Fibroblast of the aortic adventitia (primary cell): ENCODE measurements around the gene TESK1. TPM values are rescaled to one million over a fixed set of nuclear protein-coding genes. Genes with fewer than 3 reads are reported as not detected.
A peak's percentile ranks its signal among the peaks of the same experiment; 100 is the strongest.

Source experiments
- DNase-seq: peaks from one replicate; pipeline ENCODE4 v3.0.0-alpha.2; 2010; ENCODE audit warnings: low read depth
- H3K4me3 ChIP-seq: 2 replicates; pipeline ENCODE4 v1.5.1; 2011; ENCODE audit warnings: low read depth, mild to moderate bottlenecking, control low read depth, low read length, moderate library complexity
- total RNA-seq: library from RNA; depleted of rRNA; stranded (reverse); fragments of >200 nt; gene quantifications from 2 replicates; pipeline ENCODE4 v1.2.3, GENCODE V29; 2012; ENCODE audit warnings: low replicate concordance
- TF ChIP-seq, protein P1 (sequence below): IDR thresholded peaks from 2 replicates; pipeline ENCODE4 v1.5.1; 2011; ENCODE audit warnings: mild to moderate bottlenecking, low read length, control low read depth, inconsistent platforms; ENCODE audit not compliant: insufficient read depth

TESK1 gene
- total RNA-seq, 1 donor = 13.3 TPM

- no peak overlapping the region for H3K4me3 ChIP-seq
- TF ChIP-seq, protein P1, sequence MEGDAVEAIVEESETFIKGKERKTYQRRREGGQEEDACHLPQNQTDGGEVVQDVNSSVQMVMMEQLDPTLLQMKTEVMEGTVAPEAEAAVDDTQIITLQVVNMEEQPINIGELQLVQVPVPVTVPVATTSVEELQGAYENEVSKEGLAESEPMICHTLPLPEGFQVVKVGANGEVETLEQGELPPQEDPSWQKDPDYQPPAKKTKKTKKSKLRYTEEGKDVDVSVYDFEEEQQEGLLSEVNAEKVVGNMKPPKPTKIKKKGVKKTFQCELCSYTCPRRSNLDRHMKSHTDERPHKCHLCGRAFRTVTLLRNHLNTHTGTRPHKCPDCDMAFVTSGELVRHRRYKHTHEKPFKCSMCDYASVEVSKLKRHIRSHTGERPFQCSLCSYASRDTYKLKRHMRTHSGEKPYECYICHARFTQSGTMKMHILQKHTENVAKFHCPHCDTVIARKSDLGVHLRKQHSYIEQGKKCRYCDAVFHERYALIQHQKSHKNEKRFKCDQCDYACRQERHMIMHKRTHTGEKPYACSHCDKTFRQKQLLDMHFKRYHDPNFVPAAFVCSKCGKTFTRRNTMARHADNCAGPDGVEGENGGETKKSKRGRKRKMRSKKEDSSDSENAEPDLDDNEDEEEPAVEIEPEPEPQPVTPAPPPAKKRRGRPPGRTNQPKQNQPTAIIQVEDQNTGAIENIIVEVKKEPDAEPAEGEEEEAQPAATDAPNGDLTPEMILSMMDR = no peak
- no peak for DNase-seq
Observed at GRCh38 chr9:35652829-35653209, 47.8 kb downstream of the TESK1 start.

GRCh38 chr9:35653611-35654010 is 48.5 kb downstream of the TESK1 start:
- H3K4me3 ChIP-seq = no peak overlapping the region
- no peak for DNase-seq
- TF ChIP-seq, protein P1 = no peak

- no peak overlapping the region for H3K4me3 ChIP-seq
- DNase-seq = no peak
- TF ChIP-seq, protein P1 = no peak
Observed at GRCh38 chr9:35656348-35656747, 51.3 kb downstream of the TESK1 start.

- TF ChIP-seq, protein P1 = no peak
- DNase-seq = peak; percentile 73
- peak overlapping the region; percentile 44 for H3K4me3 ChIP-seq
Observed at GRCh38 chr9:35656831-35657545, 51.9 kb downstream of the TESK1 start.

- peak within 1 kb of the TSS; percentile 94 for H3K4me3 ChIP-seq
- peak; percentile 100 for DNase-seq
- TF ChIP-seq, protein P1 = peak; percentile 40
Observed at GRCh38 chr9:35657546-35658136, 52.6 kb downstream of the TESK1 start, which contains the start of gene RMRP. Gene RMRP, minus strand, starts transcription at chr9:35658019.

- peak; percentile 86 for DNase-seq
- peak within 1 kb of the TSS; percentile 94 for H3K4me3 ChIP-seq
- TF ChIP-seq, protein P1 = peak; percentile 57
Observed at GRCh38 chr9:35658137-35658967, 53.3 kb downstream of the TESK1 start, which contains the start of gene CCDC107. Gene CCDC107, plus strand, starts transcription at chr9:35658292. Its CDS starts 88 bp downstream, at chr9:35658380.
